Smooth muscle cell (in vitro differentiated cells): Measurements from ENCODE around the gene WDR81. TPM values are rescaled to one million over a fixed set of nuclear protein-coding genes. Genes with fewer than 3 reads are reported as not detected.
A peak's percentile ranks its signal among the peaks of the same experiment; 100 is the strongest.

Source experiments
- DNase-seq: peaks from one replicate; lab custom pipeline; 2025; ENCODE audit not compliant: unreplicated experiment; lab: John Stamatoyannopoulos, UW
- H2AFZ ChIP-seq: fragments of 200-600 bp; sonication (generic); 2 replicates; pipeline ENCODE4 v1.6.0; 2016; ENCODE audit warnings: antibody characterized with exemption, low read depth, mild to moderate bottlenecking
- H3F3A ChIP-seq: fragments of 200-600 bp; sonication (generic); 2 replicates; pipeline ENCODE4 v1.6.0; 2017; ENCODE audit warnings: antibody characterized with exemption, low read depth
- H3K27ac ChIP-seq: fragments of 200-600 bp; sonication (generic); 2 replicates; pipeline ENCODE4 v1.5.1; 2016; ENCODE audit warnings: low read depth, mild to moderate bottlenecking
- H3K27me3 ChIP-seq: fragments of 200-600 bp; sonication (generic); 2 replicates; pipeline ENCODE4 v1.6.1; 2016; ENCODE audit warnings: low read depth, mild to moderate bottlenecking
- H3K36me3 ChIP-seq: fragments of 200-600 bp; sonication (generic); 2 replicates; pipeline ENCODE4 v1.5.1; 2016; ENCODE audit warnings: low read depth
- H3K4me1 ChIP-seq: fragments of 200-600 bp; sonication (generic); 2 replicates; pipeline ENCODE4 v1.5.1; 2016; ENCODE audit warnings: low read depth
- H3K4me2 ChIP-seq: fragments of 200-600 bp; sonication (generic); 2 replicates; pipeline ENCODE4 v1.6.0; 2016; ENCODE audit warnings: mild to moderate bottlenecking
- H3K4me3 ChIP-seq: fragments of 200-600 bp; sonication (generic); 2 replicates; pipeline ENCODE4 v1.5.1; 2016; ENCODE audit warnings: mild to moderate bottlenecking
- H3K79me2 ChIP-seq: fragments of 200-600 bp; sonication (generic); 2 replicates; pipeline ENCODE4 v1.6.0; 2016; ENCODE audit warnings: low read depth, mild to moderate bottlenecking
- H3K9ac ChIP-seq: fragments of 200-600 bp; sonication (generic); 2 replicates; pipeline ENCODE4 v1.6.0; 2016; ENCODE audit warnings: low read depth
- H3K9me3 ChIP-seq: fragments of 200-600 bp; sonication (generic); replicated peaks from 2 replicates; pipeline ENCODE4 v1.5.1; 2016; ENCODE audit warnings: low read depth
- H4K20me1 ChIP-seq: fragments of 200-600 bp; sonication (generic); 2 replicates; pipeline ENCODE4 v1.6.0; 2016; ENCODE audit warnings: low read depth
- CTCF ChIP-seq: fragments of 200-600 bp; sonication (generic); IDR thresholded peaks from 2 replicates; pipeline ENCODE4 v1.5.1; 2017; ENCODE audit warnings: borderline replicate concordance, mild to moderate bottlenecking, antibody characterized with exemption; ENCODE audit not compliant: insufficient read depth, poor library complexity, severe bottlenecking
- WGBS: methylation state at CpG from one replicate; pipeline ENCODE4 v1.1.7; 2016; ENCODE audit warnings: low lambda C conversion rate; 5-methylcytosine and 5-hydroxymethylcytosine counted together
- polyA plus RNA-seq: library from polyadenylated mRNA; unstranded; fragments of >200 nt; fragmentation: Nextera tagmentation; extraction: Ambion mirVana; gene quantifications from 2 replicates; pipeline ENCODE4 v1.2.1, GENCODE V29; 2016
- total RNA-seq: library from RNA; depleted of rRNA; stranded (reverse); fragments of >200 nt; gene quantifications from 2 replicates; pipeline ENCODE4 v1.2.3, GENCODE V29; 2014

The WDR81 gene
- total and polyA plus RNA-seq, 2 experiments from 2014 or later = 5.6 to 9.7 TPM

GRCh38 chr17:1711804-1712203 is 12.7 kb upstream of the WDR81 start:
- Histone ChIP-seq H2AFZ (no peak overlapping the region), H3K27ac (peak overlapping the region; percentile 99), H3K9me3 (no peaks in the 10 kb centered on the region), H3K9ac (peak overlapping the region; percentile 7), H3K79me2 (peaks cover 52% of the 10 kb centered on the region), H3K36me3 (no peaks in the 10 kb centered on the region), H4K20me1 (peaks cover 63% of the 10 kb centered on the region), H3K4me1 (peaks cover 25% of the 10 kb centered on the region), H3K4me3 (peak overlapping the region; percentile 83), H3F3A (peaks cover 27% of the 10 kb centered on the region), H3K4me2 (peak overlapping the region; percentile 99), H3K27me3 (no peaks in the 10 kb centered on the region)
- DNase-seq = no peak
- WGBS = 46% methylated on average over 4 of the region's 4 CpGs
- TF ChIP-seq CTCF = no peak

- Histone ChIP-seq H3K9ac (no peak overlapping the region), H3K27me3 (no peaks in the 10 kb centered on the region), H3K4me2 (peak overlapping the region; percentile 99), H3F3A (peaks cover 28% of the 10 kb centered on the region), H3K36me3 (no peaks in the 10 kb centered on the region), H3K27ac (peak overlapping the region; percentile 99), H2AFZ (no peak overlapping the region), H3K4me3 (no peak overlapping the region), H3K79me2 (peaks cover 52% of the 10 kb centered on the region), H3K4me1 (peaks cover 25% of the 10 kb centered on the region), H4K20me1 (peaks cover 63% of the 10 kb centered on the region), H3K9me3 (no peaks in the 10 kb centered on the region)
- DNase-seq = no peak
- TF ChIP-seq CTCF = no peak
- WGBS = 91% methylated on average over 8 of the region's 8 CpGs
Measured at GRCh38 chr17:1712271-1712670, 12.2 kb upstream of the WDR81 start.

- no peak for TF ChIP-seq CTCF
- peaks cover 39% of the 10 kb centered on the region for H3F3A ChIP-seq
- H3K4me2 ChIP-seq = peak overlapping the region; percentile 99
- peaks cover 63% of the 10 kb centered on the region for H4K20me1 ChIP-seq
- peaks cover 32% of the 10 kb centered on the region for H3K4me1 ChIP-seq
- H3K9ac ChIP-seq = peak overlapping the region; percentile 90
- H3K27me3 ChIP-seq = no peaks in the 10 kb centered on the region
- H3K36me3 ChIP-seq = no peaks in the 10 kb centered on the region
- H3K9me3 ChIP-seq = no peaks in the 10 kb centered on the region
- peaks cover 52% of the 10 kb centered on the region for H3K79me2 ChIP-seq
- H2AFZ ChIP-seq = no peak overlapping the region
- peak overlapping the region; percentile 97 for H3K4me3 ChIP-seq
- WGBS = 73% methylated on average over 10 of the region's 10 CpGs
- no peak for DNase-seq
- peak overlapping the region; percentile 99 for H3K27ac ChIP-seq
Measured at GRCh38 chr17:1713160-1713877, 11.2 kb upstream of the WDR81 start.

- H4K20me1 ChIP-seq = peaks cover 58% of the 10 kb centered on the region
- no peaks in the 10 kb centered on the region for H3K9me3 ChIP-seq
- no peak for DNase-seq
- H3K4me2 ChIP-seq = peak overlapping the region; percentile 99
- H3K4me1 ChIP-seq = peaks cover 32% of the 10 kb centered on the region
- H3K79me2 ChIP-seq = peaks cover 52% of the 10 kb centered on the region
- TF ChIP-seq CTCF = no peak
- no peak overlapping the region for H2AFZ ChIP-seq
- peaks cover 40% of the 10 kb centered on the region for H3F3A ChIP-seq
- H3K9ac ChIP-seq = peak overlapping the region; percentile 90
- 10% methylated on average over 11 of the region's 11 CpGs for WGBS
- H3K36me3 ChIP-seq = no peaks in the 10 kb centered on the region
- H3K27me3 ChIP-seq = no peaks in the 10 kb centered on the region
- peak overlapping the region; percentile 99 for H3K27ac ChIP-seq
- peak overlapping the region; percentile 97 for H3K4me3 ChIP-seq
Measured at GRCh38 chr17:1713878-1714426, 10.6 kb upstream of the WDR81 start.
